ENCODE results near the gene NPFFR1. TPM values are rescaled to one million over a fixed set of nuclear protein-coding genes. Genes with fewer than 3 reads are reported as not detected.

The NPFFR1 gene
- total RNA-seq, 1 experiment from 2014 or later = not detected

- Histone ChIP-seq H4K91ac (ENCODE audit: insufficient read length, low read depth, low read length) (no peak overlapping the region), H3K9me3 (ENCODE audit: control insufficient read depth, low read depth, low read length) (no peaks in the 10 kb centered on the region), H3K14ac (ENCODE audit: insufficient read depth, low read length) (no peak overlapping the region), H2BK15ac (ENCODE audit: low read depth, low read length) (no peak overlapping the region), H3K79me2 (ENCODE audit: insufficient read depth, low read length) (no peaks in the 10 kb centered on the region), H3K27me3 (ENCODE audit: insufficient read depth, low read length) (no peaks in the 10 kb centered on the region), H3K4ac (ENCODE audit: low read depth, low read length) (no peak overlapping the region), H3K56ac (ENCODE audit: insufficient read length, low read depth, low read length) (no peak overlapping the region), H4K5ac (ENCODE audit: insufficient read length, low read depth, low read length) (no peak overlapping the region), H3K9ac (ENCODE audit: extremely low read depth, insufficient read length, low read length) (no peak overlapping the region), H2BK20ac (ENCODE audit: low read depth, low read length, poor library complexity, severe bottlenecking) (no peak overlapping the region), H3K4me2 (ENCODE audit: insufficient read depth, insufficient read length, low read length) (no peak overlapping the region), H2BK5ac (ENCODE audit: insufficient read length, low read length) (no peak overlapping the region), H2BK12ac (ENCODE audit: insufficient read length, low read depth, low read length) (no peak overlapping the region), H3T11ph (ENCODE audit: low read length) (no peak overlapping the region), H3K23me2 (ENCODE audit: insufficient read length, low read depth, low read length, poor library complexity, severe bottlenecking) (no peaks in the 10 kb centered on the region), H3K18ac (ENCODE audit: insufficient read length, low read depth, low read length) (no peak overlapping the region), H2BK120ac (ENCODE audit: low read depth, low read length, poor library complexity, severe bottlenecking) (no peak overlapping the region), H4K8ac (replicated peaks; ENCODE audit: insufficient read length, low read depth, low read length) (no peak overlapping the region), H2AFZ (ENCODE audit: low read length) (no peak overlapping the region), H4K20me1 (ENCODE audit: control insufficient read depth, insufficient read depth, insufficient read length) (no peaks in the 10 kb centered on the region), H3K23ac (ENCODE audit: insufficient read length, low read depth, low read length) (no peak overlapping the region), H2AK5ac (ENCODE audit: insufficient read length, low read length) (no peak overlapping the region), H3K79me1 (ENCODE audit: insufficient read depth, low read depth, low read length, poor library complexity, severe bottlenecking) (no peaks in the 10 kb centered on the region), H3K4me1 (ENCODE audit: insufficient read depth, low read length) (no peaks in the 10 kb centered on the region), H3K27ac (ENCODE audit: insufficient read length, low read depth, low read length) (no peak overlapping the region)
- WGBS (ENCODE audit: extremely low coverage, insufficient read length, low lambda C conversion rate) = no CpG with 5 or more reads among the region's 9 CpGs
- Mint-ChIP-seq H3K27ac (peak overlapping the region in 1 of 3 experiments; percentile 53; a peak in 2 of 7 replicates), H3K9me3 (no peaks in the 10 kb centered on the region), H3K4me1 (peaks cover 12 to 24% of the 10 kb centered on the region in 2 experiments; a peak in 3 of 4 replicates), H3K36me3 (ENCODE audit: insufficient read depth in 1 of 3, low read depth in 3 of 3) (no peaks in the 10 kb centered on the region; a peak in 3 of 7 replicates), H3K27me3 (ENCODE audit: low read depth) (no peaks in the 10 kb centered on the region), H3K4me3 (no peak overlapping the region)
- DNase-seq = no peak
- no peak for TF ChIP-seq CTCF (conservative IDR thresholded peaks at IDR 0.05)
Observed at GRCh38 chr10:70323138-70323696, 39.4 kb upstream of the NPFFR1 start.
